K562 (cell line): ENCODE measurements around the gene TBCEL. TPM values are rescaled to one million over a fixed set of nuclear protein-coding genes. Genes with fewer than 3 reads are reported as not detected.
A peak's percentile ranks its signal among the peaks of the same experiment; 100 is the strongest.

Source experiments
- CBFB ChIP-seq: sonication (generic); formaldehyde crosslinking; IDR thresholded peaks from 2 replicates; pipeline ENCODE4 v1.4.0; 2020; ENCODE audit warnings: mild to moderate bottlenecking, missing genetic modification reagents
- CREB1 ChIP-seq, 2 experiments: sonication (generic) in 1 of 2; formaldehyde crosslinking in 1 of 2; IDR thresholded peaks; 2 replicates each; pipeline versions ENCODE4 v1.6.1 to v1.8.0; 2012 to 2022; ENCODE audit warnings: inconsistent platforms in 1 of 2, mild to moderate bottlenecking in 1 of 2, missing genetic modification reagents in 1 of 2, moderate library complexity in 1 of 2
- FOXA3 ChIP-seq, 2 experiments: fragments of 450-650 bp in 1 of 2; sonication (generic) in 1 of 2; formaldehyde crosslinking; IDR thresholded peaks in 1 of 2; conservative IDR thresholded peaks in 1 of 2; 2 replicates each; pipeline versions ENCODE4 v1.4.0 to v1.8.0; 2020 to 2022; ENCODE audit warnings: mild to moderate bottlenecking in 2 of 2, missing genetic modification reagents in 1 of 2
- HSF4 ChIP-seq: fragments of 250-450 bp; sonication (Bioruptor Pico); IDR thresholded peaks from 2 replicates; pipeline ENCODE4 v2.1.2; 2022; ENCODE audit warnings: mild to moderate bottlenecking, moderate library complexity, borderline replicate concordance
- IRF2 ChIP-seq: sonication (generic); formaldehyde crosslinking; IDR thresholded peaks from 2 replicates; pipeline ENCODE4 v1.8.1; 2022; ENCODE audit warnings: mild to moderate bottlenecking, missing genetic modification reagents
- L3MBTL2 ChIP-seq: fragments of 450-650 bp; IDR thresholded peaks from 2 replicates; pipeline ENCODE4 v1.6.1; 2016; ENCODE audit warnings: mild to moderate bottlenecking, moderate library complexity
- NFE2L1 ChIP-seq: fragments of 450-650 bp; IDR thresholded peaks from 2 replicates; pipeline ENCODE4 v1.6.1; 2016; ENCODE audit warnings: missing genetic modification characterization, low read depth, mild to moderate bottlenecking, missing compliant biosample characterization, moderate library complexity, borderline replicate concordance
- NUFIP1 ChIP-seq: fragments of 450-650 bp; IDR thresholded peaks from 2 replicates; pipeline ENCODE4 v1.6.1; 2018; ENCODE audit not compliant: partially characterized antibody
- RBFOX2 ChIP-seq: fragments of 200-400 bp; formaldehyde crosslinking; IDR thresholded peaks from 2 replicates; pipeline ENCODE4 v1.6.1; 2017; ENCODE audit warnings: low read depth, mild to moderate bottlenecking, low read length, moderate library complexity
- SMARCB1 ChIP-seq: IDR thresholded peaks from 2 replicates; pipeline ENCODE4 v1.6.1; 2011; ENCODE audit warnings: improper control_type of control experiment, low read depth; ENCODE audit not compliant: insufficient read length
- SMARCC2 ChIP-seq: fragments of 450-650 bp; IDR thresholded peaks from 2 replicates; pipeline ENCODE4 v1.6.1; 2017; ENCODE audit warnings: antibody characterized with exemption, moderate library complexity, mild to moderate bottlenecking, low read depth
- SOX6 ChIP-seq: fragments of 450-650 bp; IDR thresholded peaks from 2 replicates; pipeline ENCODE4 v1.6.1; 2014; ENCODE audit warnings: mild to moderate bottlenecking
- SRSF3 ChIP-seq: fragments of 200-400 bp; formaldehyde crosslinking; IDR thresholded peaks from 2 replicates; pipeline ENCODE4 v1.6.1; 2016; ENCODE audit warnings: mild to moderate bottlenecking, low read length, moderate library complexity; ENCODE audit not compliant: insufficient read depth
- TAF15 ChIP-seq: fragments of 200-400 bp; formaldehyde crosslinking; IDR thresholded peaks from 2 replicates; pipeline ENCODE4 v1.6.1; 2017; ENCODE audit warnings: mild to moderate bottlenecking, low read depth, low read length, moderate library complexity
- TAF7 ChIP-seq: fragments of 450-650 bp; IDR thresholded peaks from 2 replicates; pipeline ENCODE4 v1.6.1; 2016; ENCODE audit warnings: missing genetic modification characterization, missing compliant biosample characterization
- THAP12 ChIP-seq: fragments of 250-450 bp; sonication (Bioruptor Pico); IDR thresholded peaks from 2 replicates; pipeline ENCODE4 v1.9.0; 2021; ENCODE audit warnings: mild to moderate bottlenecking, inconsistent platforms
- ZBTB2 ChIP-seq: fragments of 450-650 bp; IDR thresholded peaks from 2 replicates; pipeline ENCODE4 v1.6.1; 2016; ENCODE audit warnings: antibody characterized with exemption
- ZBTB7A ChIP-seq: IDR thresholded peaks from 2 replicates; pipeline ENCODE4 v1.6.1; 2011; ENCODE audit warnings: low read depth, mild to moderate bottlenecking, low read length, moderate library complexity, borderline replicate concordance; ENCODE audit not compliant: control insufficient read depth
- ZNF583 ChIP-seq: fragments of 250-450 bp; sonication (Bioruptor Pico); IDR thresholded peaks from 2 replicates; pipeline ENCODE4 v1.4.0; 2020
- ZNF589 ChIP-seq: fragments of 200-800 bp; sonication (Bioruptor generic); IDR thresholded peaks from 2 replicates; pipeline ENCODE4 v1.6.1; 2016; ENCODE audit warnings: low read depth, missing genetic modification characterization, missing compliant biosample characterization
- polyA plus RNA-seq, 8 experiments: library from polyadenylated mRNA; depleted of rRNA in 4 of 8; stranded (reverse) in 5 of 8; unstranded in 3 of 8; fragments of >200 nt; fragmentation: Nextera tagmentation in 2 of 8; fragmentation: Illumina TruSeq in 1 of 8; extraction: Ambion mirVana in 2 of 8; extraction: Trizol in 1 of 8; gene quantifications; 2 replicates each; pipeline versions ENCODE4 v1.2.1 to v1.2.3, GENCODE V29; 2011 to 2014; ENCODE audit warnings: inconsistent platforms in 1 of 8, missing spikeins in 1 of 8
- total RNA-seq, 7 experiments: library from RNA; depleted of rRNA in 6 of 7; stranded (reverse); fragments of >200 nt in 6 of 7; fragmentation: Illumina TruSeq in 2 of 7; extraction: Trizol in 2 of 7; gene quantifications; 2 replicates each; pipeline versions ENCODE4 v1.2.1 to v1.2.3, GENCODE V29; 2011 to 2021; ENCODE audit warnings: low replicate concordance in 1 of 7
- TF ChIP-seq, protein P1 (sequence below): fragments of 250-450 bp; sonication (Bioruptor Pico); IDR thresholded peaks from 2 replicates; pipeline ENCODE4 v1.8.0; 2022; ENCODE audit warnings: moderate library complexity, mild to moderate bottlenecking, inconsistent platforms
- TF ChIP-seq, protein P2 (sequence below): sonication (generic); formaldehyde crosslinking; IDR thresholded peaks from 2 replicates; pipeline ENCODE4 v1.9.0; 2022; ENCODE audit warnings: mild to moderate bottlenecking, missing genetic modification reagents

Gene TBCEL
- total and polyA plus RNA-seq, 9 of the 15 experiments (the other 6 are each of a cell fraction or from before 2014, with no cell fraction given): 0.39 to 2.3 (median 1.4) TPM

DNA sequence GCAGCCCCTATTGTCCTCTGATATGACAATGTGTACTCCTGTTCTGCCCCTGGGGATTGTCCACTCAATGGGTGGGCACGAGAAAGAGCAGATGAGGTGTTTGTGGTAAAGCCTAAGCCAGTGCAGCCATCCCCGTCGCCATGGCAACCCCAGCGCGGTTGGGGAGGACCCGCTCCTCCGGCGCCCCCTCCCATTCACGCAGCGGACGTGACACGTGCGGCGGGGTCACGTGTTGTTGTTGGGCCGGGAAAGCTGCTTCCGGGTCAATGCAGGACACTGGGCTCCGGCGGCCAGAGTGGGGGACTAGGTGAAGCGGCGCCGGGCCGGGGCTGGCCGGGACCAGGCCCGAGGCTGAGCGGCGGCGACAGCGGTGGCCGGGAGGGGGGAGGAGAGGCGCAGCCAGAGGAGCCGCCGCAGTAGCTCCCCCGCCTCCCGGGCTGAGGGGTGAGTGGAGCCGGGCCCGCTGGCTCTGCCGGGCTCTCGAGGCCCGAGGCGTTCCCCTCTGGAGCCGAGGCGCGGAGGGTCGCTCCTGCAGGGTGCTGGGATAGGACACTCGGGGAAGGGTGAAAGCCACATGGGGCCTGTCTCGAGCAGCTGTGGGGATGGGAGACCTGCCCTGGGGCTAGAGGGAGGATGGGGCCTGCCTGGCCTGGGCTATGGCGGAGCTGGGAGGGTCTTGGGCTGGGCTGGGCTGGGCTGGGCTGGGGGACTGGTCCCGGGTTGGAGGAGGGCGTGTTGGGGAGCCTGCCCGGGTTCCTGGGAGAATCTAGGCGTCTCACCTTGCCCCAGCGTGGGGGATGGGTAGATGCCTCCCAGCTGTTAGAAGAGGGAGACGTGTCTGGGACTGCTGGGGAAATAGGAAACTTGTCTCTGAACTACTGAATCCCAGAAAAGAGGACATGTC is at the start of gene TBCEL (continued):
- peak; percentile 68 for TF ChIP-seq ZBTB2
- no peak for TF ChIP-seq THAP12 (CRISPR knock-in tag)
- TF ChIP-seq CBFB (CRISPR knock-in tag): no peak
- TF ChIP-seq, protein P1, sequence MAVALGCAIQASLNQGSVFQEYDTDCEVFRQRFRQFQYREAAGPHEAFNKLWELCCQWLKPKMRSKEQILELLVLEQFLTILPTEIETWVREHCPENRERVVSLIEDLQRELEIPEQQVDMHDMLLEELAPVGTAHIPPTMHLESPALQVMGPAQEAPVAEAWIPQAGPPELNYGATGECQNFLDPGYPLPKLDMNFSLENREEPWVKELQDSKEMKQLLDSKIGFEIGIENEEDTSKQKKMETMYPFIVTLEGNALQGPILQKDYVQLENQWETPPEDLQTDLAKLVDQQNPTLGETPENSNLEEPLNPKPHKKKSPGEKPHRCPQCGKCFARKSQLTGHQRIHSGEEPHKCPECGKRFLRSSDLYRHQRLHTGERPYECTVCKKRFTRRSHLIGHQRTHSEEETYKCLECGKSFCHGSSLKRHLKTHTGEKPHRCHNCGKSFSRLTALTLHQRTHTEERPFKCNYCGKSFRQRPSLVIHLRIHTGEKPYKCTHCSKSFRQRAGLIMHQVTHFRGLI (CRISPR knock-in tag): no peak
- TF ChIP-seq ZNF589 (CRISPR knock-in tag): no peak
- no peak for TF ChIP-seq NFE2L1
- no peak for TF ChIP-seq IRF2 (CRISPR knock-in tag)
- no peak for TF ChIP-seq HSF4 (CRISPR knock-in tag)
- TF ChIP-seq L3MBTL2: peak; percentile 92
- TF ChIP-seq SMARCB1: no peak
- TF ChIP-seq, protein P2, sequence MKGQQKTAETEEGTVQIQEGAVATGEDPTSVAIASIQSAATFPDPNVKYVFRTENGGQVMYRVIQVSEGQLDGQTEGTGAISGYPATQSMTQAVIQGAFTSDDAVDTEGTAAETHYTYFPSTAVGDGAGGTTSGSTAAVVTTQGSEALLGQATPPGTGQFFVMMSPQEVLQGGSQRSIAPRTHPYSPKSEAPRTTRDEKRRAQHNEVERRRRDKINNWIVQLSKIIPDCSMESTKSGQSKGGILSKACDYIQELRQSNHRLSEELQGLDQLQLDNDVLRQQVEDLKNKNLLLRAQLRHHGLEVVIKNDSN (CRISPR knock-in tag): peak; percentile 84
- TF ChIP-seq NUFIP1: no peak
- TF ChIP-seq CREB1 (IDR thresholded peaks at IDR 0.05): no peak
- peak; percentile 79 for TF ChIP-seq CREB1 (CRISPR knock-in tag; IDR thresholded peaks at IDR 0.05)
- no peak for TF ChIP-seq TAF7
- TF ChIP-seq SRSF3: no peak
- TF ChIP-seq TAF15: no peak
- TF ChIP-seq SMARCC2: no peak
- TF ChIP-seq SOX6: peak; percentile 57
- TF ChIP-seq FOXA3 (CRISPR knock-in tag; conservative IDR thresholded peaks at IDR 0.05 in 1 of 2, IDR thresholded peaks at IDR 0.05 in 1 of 2): no peak
- no peak for TF ChIP-seq ZNF583 (CRISPR knock-in tag)
- TF ChIP-seq ZBTB7A: peak; percentile 62; the same call in 1 of the 2 replicates
- peak; percentile 81 for TF ChIP-seq RBFOX2
